Fibroblast of skin of right quadriceps (primary cell): Measurements from ENCODE around the gene NUP214.
"Not testable (repeated sequence)": the region's sequence is repeated elsewhere in the genome, so short reads cannot be mapped to it uniquely, and the experiment has no call there.

ENCODE experiments used
- DNase-seq: peaks from one replicate; pipeline ENCODE4 v3.0.0-alpha.2; 2013

The NUP214 gene

DNA sequence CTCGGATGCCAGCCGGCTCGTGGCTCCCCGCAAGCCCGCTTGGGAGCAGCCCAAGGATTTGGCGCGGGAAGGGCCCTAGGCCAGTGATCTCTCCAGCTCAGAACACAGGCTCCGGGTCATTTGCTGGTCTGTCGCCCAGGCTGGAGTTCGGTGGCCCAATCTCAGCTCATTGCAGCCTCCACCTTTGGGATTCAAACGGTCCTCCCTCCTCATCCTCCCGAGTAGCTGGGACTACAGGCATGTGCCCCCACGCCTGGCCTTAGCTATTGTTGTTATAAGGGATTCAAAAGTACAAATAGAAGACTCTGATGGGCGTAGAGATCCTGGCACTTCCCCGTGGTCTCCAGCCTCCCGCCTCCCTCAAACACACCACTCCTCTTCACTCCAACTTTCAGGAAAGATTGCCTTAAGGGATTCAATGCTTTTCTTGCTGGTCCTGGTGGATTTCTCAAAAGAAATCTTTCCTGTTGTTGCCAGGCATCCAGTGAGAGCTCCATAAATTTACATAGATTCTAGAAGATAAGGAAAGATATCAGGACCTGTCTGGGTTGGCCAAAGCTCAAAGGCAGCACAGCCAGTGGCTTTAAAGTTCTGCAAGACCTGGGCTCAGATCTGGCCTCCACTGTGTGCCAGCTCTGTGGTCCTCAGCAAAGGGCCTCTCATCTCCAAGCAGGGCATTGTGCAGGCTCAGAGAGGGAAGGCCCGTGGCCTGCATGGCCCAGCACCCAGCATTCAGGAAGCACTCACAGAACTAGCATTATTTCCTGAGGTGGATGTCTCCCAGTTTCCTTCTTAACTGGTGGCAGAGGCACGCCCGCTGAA is 28.0 kb upstream of the NUP214 start:
- no peak for DNase-seq

GRCh38 chr9:131097948-131098278 is 27.5 kb upstream of the NUP214 start:
- no peak for DNase-seq

GRCh38 chr9:131098391-131099101 is 26.8 kb upstream of the NUP214 start:
- no peak for DNase-seq

GRCh38 chr9:131099102-131099606 is 26.2 kb upstream of the NUP214 start:
- DNase-seq, result no peak

DNA sequence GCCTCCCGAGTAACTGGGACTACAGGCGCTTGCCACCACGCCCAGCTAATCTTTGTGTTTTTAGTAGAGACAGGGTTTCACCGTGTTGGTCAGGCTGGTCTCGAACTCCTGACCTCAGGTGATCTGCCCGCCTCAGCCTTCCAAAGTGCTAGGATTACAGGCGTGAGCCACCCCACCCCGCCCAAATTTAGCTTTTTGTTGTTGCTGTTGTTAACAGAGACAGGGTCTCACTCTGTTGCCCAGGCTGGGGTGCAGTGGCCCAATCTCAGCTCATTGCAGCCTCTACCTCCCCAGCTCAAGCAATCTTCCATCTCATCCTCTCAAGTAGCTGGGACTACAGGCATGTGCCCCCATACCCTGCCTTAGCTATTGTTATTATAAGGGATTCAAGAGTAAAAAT is 25.5 kb upstream of the NUP214 start:
- not testable (repeated sequence) for DNase-seq

DNA sequence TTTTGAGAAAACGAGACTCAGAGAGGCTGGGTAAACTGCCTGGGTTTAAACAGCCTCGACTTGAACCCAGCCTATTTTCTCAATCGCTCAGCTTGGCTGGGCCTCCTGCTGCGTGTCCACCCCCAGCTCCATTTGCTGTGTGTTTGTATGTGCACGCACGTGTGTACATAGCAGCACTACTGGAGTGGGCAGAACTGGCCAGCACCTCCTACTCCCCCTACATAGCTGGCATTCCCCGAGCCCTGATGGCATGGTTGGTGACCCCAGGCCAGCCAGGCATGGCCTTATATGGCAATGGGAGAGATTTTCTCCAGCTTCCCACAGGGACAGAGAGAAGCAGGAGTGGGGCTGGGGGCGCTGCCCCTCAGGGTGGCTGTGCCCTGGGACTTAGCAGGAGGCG is 24.9 kb upstream of the NUP214 start:
- no peak for DNase-seq

DNA sequence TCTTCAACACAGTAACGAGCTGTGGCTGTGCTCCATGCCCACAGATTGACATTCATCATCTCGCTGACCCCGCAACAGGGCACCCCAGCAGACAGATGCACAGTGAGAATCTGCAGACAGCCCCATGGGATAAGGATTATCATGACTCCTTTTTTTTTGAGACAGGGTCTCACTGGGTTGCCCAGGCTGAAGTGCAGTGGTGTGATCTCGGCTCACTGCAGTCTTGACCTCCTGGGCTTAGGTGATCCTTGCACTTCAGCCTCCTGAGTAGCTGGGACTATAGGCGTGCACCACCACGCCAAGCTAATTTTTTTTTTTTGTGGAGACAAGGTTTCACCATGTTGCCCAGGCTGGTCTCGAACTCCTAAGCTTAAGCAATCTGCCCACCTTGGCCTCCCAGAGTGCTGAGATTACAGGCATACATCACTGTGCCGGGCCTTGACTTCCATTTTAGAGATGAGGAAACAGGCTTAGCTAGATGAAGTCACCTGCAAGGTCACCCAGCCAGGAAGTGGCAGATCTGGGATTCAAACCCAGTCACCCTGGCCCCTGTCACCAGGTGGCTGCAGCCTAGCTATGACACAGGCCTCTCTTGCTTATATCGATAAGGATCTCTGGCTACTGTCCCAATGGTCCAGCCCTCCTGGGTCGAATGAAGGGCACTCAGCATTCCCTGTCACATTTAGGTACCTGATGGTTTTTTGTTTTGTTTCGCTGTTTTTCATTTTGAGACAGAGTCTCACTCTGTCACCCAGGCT is 24.0 kb upstream of the NUP214 start:
- no peak for DNase-seq

- no peak for DNase-seq
These were observed 22.4 kb upstream of the NUP214 start for GRCh38 chr9:131103024-131103423.

DNA sequence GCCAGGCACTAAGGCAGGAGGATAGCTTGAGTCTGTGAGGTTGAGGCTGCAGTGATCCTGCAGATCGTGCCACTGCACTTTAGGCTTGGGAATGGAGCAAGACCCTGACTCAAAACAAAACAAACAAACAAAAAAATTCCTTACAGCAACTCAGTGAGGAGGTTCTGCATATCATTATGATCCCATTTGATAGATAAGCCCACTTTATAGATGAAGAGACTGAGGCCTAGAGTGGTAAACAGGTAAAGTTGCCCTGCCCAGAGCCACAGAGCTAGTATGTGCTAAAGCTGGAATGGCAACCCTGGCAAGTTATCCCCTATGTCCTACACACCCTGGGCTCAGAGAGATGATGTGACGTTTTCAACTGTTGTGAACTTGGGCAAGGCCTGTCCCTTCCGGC is 21.9 kb upstream of the NUP214 start:
- DNase-seq, result no peak

DNA sequence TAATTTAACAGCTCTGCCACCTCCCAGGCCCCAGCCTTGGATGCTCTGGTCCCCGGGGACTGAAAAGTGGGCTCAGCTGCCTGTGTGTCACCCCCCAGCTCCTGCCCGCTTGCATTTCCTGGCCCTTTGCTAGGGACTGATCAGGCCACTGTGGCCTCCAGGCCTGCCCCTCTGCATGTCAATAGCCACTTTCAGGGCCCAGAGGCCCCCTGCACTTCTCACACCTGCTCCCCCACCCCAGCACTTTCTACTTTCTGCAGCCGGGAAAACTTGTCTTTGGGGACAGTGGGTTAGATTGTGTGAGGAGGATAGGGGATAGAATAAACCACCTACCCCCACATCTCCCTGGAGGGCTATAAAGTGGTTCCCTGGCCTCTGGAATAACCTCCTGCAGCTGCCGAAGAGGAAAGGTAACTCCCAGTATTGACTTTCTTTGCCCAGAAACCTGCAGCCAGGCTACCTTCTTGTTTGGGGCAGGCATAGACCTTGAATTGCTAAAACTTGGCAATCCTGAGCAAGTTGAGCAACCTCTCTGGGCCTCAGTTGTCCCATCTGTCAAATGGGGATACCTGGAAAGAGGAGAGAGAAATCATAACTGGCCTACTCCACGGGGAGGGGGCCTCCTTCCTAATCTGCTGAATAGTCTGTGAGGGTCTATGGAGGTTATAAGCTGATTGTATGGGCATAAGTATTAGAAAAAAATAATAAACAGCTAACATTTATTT is 21.2 kb upstream of the NUP214 start:
- DNase-seq, result no peak

- no peak for DNase-seq
These were observed 19.4 kb upstream of the NUP214 start for GRCh38 chr9:131105952-131106351.

GRCh38 chr9:131107760-131108159 is 17.6 kb upstream of the NUP214 start:
- no peak for DNase-seq

DNA sequence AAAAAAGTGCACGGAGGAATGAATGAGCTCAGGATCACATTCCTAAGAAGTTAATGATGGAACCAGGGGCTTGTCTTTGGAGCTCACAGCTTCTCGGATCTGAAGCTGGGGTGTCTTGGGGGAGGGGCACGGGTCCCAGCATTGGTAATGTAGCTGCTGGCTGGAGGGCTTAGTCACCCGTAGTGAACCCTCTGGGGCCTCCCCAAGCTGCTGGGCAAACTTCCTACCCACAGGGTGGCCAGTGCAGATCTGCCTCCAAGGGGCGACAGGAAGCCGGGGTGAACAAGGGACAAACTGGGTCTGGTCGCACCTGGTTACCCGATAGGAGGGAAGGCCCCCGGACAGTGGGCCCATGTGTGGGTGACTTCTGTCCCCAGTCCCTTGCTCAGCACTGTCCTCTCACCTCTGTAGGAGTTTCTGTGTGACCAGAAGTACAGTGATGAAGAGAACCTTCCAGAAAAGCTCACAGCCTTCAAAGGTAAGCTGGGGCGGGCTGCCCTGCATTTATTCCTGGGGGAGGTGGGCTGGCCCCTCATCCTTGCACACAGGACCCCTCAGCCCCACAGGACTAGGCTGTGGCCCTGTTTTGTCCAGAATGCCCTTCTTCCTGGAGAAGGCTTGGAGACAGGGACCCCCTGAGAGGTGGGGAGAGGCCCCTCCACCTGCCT is 14.1 kb upstream of the NUP214 start:
- DNase-seq, result no peak

- DNase-seq, result no peak
These were observed 13.5 kb upstream of the NUP214 start for GRCh38 chr9:131111854-131112311.

DNA sequence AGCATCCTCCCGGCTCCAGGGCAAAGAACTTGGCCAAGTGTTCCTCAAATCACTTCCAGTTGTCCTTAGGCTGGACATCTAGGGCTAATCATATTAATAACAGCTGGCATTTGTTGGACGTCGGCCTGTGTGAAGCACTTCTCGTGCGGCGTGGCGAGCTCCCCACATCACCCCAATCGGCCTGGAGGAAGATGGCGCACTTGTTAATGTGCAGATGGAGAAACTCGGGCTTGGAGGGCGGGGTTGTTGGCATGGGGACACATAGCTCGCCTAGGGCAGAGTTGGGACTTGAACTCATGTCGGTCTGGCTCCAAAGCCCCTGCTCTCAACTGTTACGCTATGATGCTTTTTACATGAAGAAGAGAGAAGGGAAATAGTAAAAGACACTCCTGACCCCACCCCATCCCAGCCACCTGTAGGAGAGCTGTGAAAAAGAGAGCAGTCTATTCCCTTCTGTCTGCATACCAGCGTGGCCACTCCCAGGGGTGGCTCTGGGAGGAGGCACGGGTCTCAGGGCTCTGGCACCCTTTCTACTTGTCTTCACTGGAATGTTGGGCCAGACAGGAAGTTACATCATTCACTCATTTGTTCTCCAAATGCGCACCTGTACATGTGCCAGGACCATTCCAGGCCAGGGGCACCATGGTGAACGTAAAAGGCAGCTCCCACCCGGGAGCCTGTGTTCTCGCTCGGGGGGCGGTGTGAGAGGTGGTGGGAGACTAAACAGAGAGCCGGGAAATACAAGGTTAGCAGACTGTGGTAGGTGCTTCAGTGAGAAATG is 12.8 kb upstream of the NUP214 start:
- no peak for DNase-seq

DNA sequence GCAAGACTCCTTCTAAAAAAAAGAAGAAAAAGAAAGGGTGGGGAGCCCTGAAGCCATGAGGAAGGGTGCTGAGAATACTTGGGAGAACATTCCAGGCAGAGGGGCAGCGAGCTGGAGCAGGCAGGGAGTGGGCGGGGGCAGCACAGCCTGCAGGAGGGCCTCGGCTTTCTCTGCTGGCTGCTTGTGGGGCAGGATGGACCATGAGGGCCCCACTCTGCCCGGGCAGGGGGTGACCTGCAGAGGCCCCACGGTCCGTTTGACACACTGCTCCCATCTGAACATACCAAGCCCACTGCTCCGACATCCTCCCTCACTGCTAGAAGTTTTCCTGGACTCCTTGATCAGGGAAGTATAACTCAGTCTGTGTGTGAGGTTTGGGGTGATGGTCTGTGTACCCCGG is 11.7 kb upstream of the NUP214 start:
- no peak for DNase-seq

- DNase-seq, result no peak
These were observed 11.3 kb upstream of the NUP214 start for GRCh38 chr9:131114084-131114535.

DNA sequence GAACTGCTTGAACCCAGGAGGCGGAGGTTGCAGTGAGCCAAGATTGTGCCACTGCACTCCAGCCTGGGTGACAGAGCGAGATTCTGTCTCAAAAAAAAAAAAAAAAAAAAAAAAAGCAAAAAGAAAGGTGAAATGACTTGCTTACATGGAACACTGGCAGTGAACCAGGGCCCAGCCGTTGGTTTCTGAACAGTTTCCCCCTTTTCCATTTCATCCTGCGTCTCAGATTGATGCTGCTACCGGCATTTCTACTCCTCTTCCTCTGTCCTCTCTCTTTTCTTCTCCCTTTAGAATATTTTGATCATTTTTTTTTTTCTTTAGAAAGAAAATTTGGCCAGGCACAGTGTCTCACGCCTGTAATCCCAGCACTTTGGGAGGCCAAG is 10.0 kb upstream of the NUP214 start:
- not testable (repeated sequence) for DNase-seq

DNA sequence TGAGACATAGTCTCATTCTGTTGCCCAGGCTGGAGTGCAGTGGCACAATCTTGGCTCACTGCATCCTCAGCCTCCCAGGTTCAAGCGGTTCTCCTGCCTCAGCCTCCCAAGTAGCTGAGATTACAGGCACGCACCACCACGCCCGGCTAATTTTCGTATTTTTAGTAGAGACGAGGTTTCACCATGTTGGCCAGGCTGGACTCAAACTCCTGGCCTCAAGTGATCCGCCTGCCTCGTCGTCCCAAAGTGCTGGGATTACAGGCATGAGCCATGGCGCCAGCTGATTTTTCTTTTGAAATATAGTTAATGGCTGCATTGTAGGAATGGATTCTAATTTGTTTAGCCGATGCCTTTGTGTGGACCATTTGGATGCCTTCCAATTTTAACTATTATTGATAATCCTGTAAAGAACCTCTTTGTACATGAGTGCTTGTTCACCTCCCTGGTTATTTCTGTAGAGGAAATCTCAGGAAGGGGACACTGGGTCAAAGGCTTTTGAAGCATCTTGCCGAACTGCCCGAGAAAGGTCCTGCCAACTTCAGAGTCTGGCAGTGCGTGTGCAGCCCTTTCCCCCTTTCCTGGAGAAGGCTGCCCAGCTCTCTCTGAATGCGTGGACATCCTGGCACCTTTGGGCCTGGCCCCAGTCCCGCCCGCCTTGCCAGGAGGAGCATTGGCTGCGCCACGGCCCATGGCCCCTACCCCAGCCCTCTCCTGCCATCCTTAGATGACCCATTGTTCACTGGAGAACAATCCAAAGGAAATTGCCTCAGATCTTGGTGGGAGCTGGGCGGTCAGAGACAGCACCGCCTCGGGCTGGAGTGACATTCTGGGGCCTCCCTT is 8.9 kb upstream of the NUP214 start:
- no peak for DNase-seq

- no peak for DNase-seq
These were observed 8.1 kb upstream of the NUP214 start for GRCh38 chr9:131117121-131117761.
